ENCODE measurements around the gene SLC47A2.

Gene SLC47A2

DNA sequence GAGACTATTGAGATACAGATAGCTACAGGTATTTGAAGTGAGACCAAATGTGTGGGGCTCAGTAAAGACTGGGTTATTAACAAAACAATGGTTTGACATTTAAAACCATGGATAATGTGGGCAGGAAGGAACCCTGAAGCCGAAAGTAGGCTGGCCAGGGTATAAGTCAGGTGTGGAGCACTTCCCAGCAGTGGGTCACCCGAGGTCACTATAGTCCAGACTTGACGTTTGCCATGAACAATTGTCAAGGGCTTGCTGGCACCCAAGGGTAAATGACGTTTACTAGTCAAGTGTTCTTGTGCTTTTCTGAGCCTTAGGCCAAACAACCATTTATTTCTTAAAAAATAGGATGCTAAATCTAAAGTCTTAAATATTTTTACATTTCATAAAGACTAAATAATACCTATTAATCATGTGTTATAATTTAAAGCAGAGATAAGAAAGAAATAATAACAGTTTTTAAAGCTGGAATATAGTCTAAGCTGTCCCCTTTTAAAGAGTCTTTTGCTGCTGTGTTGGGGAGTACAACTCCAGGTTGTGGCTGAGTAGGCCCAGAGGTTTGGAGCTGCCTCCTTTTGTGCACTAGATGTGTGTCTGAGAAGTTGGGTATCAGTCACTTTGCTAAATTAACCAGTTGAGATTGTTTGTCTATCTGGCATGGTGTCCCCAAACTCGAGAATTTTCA, 52.1 kb downstream of the SLC47A2 start:
- no peak for DNase-seq

DNA sequence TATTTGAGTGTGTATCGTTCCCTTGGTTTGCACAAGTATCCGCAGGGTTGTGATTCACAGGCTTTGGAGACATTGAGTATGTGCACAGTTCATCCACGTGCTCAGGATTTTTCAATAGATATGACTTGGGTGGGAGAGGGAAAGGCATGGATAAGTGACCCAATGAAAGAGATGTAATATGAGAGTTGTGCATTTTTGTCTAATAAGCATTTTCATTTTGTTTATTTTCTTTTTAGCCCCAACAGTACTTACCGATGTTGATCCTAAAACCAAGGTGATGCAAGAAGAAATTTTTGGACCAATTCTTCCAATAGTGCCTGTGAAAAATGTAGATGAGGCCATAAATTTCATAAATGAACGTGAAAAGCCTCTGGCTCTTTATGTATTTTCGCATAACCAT, 53.3 kb downstream of the SLC47A2 start:
- no peak for DNase-seq

DNA sequence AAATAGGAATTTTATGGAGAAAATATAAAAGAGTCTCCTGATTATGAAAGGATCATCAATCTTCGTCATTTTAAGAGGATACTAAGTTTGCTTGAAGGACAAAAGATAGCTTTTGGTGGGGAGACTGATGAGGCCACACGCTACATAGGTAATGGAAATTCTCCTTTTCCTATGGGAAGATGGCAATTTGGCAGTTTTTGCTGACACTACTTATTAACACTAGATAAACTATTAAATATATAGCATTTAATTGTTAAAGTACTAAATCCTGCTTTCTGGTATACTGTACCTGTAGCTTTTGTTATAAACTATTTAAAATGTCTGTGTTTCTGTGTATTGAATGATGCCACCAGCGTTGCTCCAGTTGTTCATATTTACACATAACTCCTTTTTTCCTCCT, 55.3 kb downstream of the SLC47A2 start:
- DNase-seq, result no peak

DNA sequence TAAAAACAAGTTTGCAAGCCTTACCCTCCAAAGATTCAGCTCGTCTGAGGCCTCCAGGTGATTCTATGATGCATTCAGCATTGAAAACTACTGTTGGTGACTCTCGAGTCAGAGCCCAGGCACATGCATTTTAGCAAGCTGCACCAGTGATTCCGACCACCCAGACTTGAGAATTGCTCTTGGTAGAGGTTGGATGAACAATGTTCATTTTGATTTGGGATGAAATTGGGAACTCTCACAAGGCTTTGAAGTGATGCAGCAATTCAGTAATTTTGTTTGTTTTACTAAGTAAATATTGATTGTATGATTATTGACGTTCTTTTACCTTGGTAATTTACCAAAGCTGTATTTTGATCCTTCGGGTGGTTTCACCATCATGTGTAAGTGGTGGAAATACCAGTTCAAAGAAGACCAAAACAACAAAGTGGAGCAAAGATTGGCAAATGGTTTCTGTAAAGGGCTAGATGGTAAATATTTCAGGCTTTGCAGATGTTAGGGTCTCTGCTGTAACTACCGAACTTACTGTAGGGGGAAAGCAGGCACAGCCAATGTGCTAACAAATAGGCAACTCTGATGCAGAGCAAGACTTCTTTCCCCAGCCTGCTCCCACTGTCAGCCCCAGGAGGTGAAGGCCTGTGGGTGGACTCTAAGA, 56.0 kb downstream of the SLC47A2 start:
- DNase-seq, result no peak

DNA sequence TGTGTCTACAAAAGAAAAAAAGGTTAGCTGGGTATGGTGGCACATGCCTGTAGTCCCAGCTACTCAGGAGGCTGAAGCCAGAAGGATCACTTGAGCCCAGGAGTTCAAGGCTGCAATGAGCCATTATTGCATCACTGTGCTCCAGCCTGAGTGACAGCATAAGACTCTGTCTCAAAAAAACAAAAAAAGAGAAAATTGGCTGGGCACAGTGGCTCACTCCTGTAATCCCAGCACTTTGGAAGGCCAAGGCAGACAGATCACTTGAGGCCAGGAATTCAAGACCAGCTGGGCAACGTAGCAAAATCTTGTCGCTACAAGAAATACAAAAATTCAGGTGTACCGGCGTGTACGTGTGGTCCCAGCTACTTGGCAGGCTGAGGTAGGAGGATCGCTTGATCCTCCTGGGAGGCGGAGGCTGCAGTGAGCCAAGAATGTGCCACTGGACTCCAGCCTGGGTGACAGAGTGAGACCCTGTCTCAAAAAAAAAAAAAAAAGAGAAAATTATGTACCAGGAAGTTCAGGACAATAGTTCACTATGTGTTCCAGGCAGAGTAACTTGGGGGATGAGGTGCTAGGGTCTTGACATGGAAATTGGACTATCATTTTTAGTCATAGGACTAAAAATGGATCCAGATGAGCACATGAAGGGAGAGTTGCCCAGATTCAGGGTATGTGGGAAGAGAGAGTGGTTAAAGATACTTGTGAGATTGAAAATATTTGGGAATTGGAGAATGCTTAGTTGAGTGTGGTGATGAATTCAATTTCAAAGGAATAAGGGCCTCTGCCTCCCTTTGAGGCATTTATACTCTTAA, 56.8 kb downstream of the SLC47A2 start:
- no peak for DNase-seq

DNA sequence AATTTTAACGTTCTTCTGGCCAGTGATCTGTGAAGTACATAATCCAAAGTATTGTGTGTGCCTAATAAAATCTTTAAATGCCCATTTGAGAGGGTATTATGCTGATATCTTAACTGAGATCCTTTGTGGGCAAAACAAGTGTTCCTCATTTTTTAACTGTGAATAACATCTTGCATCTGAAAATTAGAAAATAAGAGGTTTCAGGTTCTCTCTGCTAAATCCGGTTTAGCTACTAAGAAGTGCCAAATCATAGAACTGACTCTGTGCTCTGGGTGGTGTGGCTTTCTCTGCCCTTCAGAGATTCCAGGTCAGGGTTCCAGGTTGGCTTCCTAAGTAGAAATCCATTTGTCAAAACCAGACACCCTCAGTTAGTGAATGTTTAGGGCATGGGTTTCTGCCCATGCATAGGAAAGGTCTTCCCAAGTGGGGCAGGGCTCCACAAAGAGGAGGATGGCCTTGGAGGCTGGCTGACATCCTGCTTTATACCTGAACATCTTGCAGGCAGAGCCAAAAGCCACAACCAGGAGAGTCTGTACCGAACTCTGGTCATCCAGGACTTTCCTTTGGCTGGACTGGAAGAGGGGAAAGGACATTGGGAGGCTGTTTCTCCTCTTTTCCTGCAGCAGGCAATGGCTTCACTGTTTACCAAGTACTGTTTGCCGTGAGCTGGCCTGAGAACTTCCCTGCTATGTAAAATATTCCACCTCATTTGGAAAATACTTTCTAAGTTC, 59.4 kb downstream of the SLC47A2 start:
- DNase-seq, result no peak

DNA sequence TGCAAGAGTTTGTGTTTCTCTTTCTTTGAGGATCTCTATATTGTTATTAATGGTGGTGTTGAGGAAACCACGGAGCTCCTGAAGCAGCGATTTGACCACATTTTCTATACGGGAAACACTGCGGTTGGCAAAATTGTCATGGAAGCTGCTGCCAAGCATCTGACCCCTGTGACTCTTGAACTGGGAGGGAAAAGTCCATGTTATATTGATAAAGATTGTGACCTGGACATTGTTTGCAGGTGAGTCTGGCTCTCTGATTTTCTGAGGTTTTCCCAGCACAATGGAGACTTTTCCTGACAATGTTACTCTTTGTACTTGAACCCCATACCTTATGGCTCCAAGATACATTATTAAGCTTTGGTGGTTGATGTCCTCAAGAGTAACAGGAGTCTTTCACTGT, 60.0 kb downstream of the SLC47A2 start:
- no peak for DNase-seq

DNA sequence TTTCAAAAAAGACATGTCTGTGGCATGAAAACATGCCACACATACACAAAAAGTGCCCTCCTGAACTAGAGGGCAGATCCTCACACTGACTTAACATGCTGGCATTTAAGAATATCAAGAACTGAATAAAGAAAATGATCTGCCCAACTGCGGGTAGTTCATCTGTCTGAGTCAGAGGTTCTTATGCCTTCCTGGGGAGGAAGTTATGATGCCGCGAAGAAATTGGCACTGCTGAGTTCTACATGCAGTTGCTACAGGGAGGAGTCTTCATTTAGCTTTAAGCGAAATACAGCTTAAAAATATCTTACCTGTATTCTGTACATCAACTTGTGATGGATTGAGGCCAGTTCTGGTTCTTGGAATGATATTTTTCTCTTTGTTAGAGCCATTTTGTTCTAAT, 61.5 kb downstream of the SLC47A2 start:
- DNase-seq, result no peak

DNA sequence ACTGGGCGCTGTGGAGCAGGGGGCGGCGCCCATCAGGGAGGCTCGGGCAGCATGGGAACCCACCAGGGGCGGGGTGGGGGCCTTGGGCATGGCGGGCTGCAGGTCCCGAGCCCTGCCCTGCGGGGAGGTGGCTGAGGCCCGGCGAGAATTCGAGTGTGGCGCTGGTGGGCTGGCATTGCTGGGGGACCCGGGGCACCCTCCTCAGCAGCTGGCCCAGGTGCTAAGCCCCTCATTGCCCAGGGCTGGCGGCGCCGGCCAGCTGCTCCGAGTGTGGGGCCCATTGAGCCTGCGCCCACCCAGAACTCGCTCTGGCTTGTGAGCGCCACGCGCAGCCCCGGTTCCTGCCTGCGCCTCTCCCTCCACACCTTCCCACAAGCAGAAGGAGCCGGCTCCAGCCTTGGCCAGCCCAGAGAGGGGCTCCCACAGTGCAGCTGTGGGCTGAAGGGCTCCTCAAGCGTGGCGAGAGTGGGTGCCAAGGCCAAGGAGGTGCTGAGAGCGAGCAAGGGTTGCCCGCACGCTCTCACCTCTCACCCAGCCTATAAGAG, 62.0 kb downstream of the SLC47A2 start:
- no peak for DNase-seq

DNA sequence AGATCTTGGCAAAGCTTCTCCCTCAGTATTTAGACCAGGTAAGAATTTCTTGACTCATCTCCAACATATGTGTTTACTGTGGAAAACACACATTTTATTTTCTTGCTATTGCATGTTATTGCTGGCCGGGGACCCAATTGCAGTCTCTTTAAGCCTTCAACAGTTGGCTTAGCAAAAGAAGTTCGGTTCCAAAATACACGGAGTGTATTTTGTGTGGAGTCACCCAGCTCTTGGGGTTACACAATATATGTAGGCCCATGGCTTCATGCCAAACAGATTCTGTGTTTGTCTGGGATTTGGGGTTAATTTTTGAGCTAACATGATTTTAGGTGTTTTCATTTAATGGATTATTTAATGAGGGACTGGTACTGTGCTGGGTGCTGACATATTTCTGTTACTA, 63.8 kb downstream of the SLC47A2 start:
- DNase-seq, result no peak

DNA sequence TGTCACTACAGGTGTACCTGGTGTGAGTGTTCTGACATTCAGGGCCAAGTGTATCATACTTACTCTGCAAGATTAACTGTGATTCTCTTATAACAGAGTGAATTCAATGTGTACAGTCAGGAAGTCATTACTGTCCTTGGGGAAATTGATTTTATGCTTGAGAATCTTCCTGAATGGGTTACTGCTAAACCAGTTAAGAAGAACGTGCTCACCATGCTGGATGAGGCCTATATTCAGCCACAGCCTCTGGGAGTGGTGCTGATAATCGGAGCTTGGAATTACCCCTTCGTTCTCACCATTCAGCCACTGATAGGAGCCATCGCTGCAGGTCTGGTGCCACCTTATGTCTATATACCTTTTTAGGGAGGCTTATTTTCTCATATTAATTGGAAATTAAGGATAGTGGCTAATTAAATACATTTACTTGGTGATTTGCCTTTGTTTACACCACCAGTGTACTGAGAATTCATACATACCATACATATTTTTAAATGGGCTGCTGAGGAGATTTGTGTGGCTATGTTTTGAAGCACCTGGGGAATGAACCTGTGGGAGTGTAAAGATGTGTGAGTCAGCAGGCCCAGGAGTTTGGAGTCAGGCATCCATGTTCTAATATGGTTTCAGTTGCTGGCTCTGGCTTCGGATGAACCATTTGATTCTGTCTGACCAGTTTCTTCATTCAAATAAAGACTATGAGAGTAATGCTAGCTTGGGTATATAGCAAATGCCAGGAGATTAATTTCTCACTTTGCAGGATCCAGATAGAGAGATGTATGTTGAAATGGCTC, 64.7 kb downstream of the SLC47A2 start:
- DNase-seq, result no peak

DNA sequence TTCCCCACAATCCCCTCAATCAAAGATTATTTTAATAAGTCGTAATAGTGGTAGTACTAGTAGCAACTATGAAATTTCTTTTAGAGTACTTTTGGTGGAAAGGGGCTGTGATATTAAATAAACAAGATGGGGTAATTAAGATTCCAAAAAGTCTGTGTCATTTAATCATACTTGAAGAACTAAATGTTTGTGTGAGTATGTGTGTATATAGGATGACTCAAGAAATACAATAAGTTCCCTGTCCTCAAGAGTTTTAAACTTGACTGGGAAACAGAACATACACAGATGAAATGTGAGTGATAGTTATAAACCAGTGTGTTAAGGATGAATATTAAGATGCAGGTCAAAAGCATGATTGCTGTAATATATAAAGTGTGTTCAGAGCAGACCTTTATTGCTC, 65.6 kb downstream of the SLC47A2 start:
- no peak for DNase-seq

DNA sequence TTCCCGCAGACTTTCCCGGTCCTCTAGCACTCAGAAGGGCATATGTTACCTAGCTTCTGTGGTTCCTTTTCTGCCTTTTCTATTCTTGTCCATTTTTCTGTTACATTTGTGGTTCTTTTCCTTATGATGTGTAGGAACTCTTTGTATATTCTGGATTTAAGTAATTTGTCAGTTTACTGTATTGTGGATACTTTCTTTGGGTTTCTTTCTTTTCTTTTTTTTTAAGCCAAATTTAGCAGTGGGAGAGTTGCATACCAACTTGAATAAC, 67.2 kb downstream of the SLC47A2 start:
- DNase-seq, result no peak

DNA sequence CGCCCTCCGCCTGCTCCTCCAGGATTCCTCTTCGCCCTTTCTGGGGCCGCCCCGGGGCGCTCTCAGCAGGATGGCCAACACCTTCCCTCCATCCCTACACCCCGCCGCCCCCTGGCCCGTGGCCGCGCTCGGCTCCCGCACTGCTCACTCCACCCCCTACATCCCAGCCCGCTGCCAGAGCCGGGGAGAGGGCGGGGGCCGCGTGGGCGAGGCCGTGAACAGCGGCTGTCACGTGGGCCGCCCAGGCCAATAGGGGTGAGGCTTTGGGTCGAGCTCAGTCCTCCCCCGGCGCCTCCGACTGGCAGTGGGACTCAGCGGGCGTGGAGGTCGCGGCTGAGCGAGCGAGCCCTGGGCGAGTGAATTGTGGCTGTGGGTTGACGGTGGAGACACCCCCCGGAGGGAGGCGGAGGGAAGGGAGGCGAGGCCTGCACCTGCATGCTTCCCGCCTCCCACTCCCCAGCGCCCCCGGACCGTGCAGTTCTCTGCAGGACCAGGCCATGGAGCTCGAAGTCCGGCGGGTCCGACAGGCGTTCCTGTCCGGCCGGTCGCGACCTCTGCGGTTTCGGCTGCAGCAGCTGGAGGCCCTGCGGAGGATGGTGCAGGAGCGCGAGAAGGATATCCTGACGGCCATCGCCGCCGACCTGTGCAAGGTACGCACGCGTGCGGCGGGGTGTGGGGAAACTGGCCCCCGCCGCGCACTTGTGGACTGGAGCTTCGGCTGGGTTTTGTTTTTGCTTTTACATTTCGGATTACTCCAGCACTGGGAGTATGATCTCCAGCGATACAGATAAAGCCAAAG, 67.7 kb downstream of the SLC47A2 start, which contains the start of gene ALDH3A2:
TSS of gene ALDH3A2 (plus strand) at position 277 of the 799 bp plus-strand sequence. CDS start at position 498, 221 bp downstream.
- DNase-seq, result peak; percentile 93

DNA sequence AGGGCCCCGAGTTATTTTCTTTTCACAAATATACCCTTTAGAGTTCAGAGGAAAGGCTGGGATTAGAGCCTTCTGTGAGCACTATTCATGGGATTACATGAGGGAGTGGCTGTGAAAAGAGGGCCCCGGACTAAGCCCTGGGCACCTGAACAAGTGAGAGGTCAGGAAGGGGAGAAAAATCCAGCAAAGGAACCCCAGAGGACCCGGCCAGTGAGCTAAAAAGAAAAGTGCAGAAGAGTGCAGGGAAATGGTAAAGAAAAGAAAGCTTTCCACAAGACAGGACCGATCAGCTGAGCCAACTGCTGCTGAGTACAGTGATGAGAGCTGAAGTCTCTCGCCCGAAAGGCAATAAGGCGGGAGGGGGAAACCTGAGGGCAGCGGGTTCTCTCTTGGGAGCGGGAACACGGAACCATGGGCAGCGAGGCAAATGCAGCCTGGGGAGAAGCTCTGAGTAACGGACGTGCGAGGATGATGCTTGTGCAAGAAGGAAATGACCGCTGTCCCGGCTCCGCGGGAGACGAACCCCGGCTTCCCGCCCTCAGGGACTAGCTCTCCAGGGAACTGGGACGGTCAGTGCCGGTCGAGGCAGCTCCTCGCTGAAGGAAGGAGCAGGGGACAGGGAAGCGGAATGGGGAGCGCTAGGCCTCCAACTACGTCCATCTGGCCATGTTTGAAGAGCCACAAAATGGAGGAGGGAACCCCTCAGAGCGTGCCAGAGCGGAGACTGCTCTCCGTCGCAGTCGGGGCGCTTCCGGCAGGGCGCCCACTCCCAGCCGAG, 68.5 kb downstream of the SLC47A2 start:
- no peak for DNase-seq

DNA sequence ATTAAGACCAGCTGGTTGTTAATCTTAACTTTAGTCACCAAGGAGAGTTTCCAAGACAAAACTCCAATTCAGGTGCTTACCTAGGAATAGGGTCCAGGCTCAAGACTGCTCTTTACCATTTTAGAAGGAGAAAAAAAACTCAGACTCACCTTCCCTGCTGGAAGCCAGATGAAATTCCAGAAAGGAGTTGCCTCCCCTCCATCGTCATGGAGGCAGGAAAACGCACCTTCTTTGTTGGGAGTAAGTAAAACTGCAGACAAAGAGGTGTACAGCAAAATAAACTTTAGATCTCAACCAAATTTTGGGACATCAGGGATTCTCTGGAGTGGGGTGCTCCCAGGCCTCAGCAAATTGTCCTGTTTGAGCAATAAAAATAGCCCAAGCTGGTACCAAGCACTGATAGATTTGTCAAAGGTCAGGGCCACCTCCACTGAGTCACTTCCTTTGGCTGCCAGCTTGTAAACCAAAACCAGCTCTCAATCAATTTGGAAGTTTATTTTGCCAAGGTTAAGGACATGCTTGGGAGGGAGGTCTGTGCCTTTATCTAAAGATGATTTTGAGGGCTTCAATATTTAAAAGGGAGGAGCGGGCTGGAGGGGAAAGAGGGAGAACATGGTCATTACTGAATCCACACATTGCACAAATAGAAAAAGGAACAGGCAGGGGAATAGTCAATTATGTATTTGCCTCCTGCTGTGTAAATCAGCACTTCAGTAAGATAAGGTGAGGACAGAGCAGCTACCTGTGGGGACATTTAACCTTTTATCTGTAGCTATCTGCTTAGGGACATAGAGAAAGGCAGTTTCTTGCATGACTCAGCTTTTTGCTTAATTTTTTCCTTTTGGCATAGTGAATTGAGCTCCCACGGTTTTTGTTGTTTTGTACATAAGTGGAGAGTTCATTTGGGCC, 69.3 kb downstream of the SLC47A2 start:
- no peak for DNase-seq

DNA sequence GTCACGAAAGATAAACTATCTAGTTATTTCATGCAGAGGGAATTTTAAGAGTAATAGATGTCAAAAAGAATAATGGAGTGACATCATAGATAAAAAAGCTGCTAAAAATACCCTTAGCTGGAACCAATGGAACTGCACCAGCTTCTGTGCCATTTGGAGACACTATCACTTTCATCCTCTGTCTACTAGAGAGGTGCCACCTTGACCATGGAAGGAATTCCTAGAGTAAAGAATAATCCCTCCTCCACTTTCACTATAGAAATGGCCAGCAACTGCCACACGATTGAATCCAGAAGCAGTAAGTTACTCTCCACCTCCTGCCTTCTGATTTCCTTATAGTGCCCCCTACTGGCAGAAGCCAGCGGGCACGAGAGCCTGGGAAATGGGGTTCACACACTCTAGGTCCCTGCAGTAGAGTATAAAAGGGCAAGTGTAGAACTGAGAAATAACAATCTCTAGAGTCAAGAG, 70.6 kb downstream of the SLC47A2 start:
- DNase-seq, result no peak

DNA sequence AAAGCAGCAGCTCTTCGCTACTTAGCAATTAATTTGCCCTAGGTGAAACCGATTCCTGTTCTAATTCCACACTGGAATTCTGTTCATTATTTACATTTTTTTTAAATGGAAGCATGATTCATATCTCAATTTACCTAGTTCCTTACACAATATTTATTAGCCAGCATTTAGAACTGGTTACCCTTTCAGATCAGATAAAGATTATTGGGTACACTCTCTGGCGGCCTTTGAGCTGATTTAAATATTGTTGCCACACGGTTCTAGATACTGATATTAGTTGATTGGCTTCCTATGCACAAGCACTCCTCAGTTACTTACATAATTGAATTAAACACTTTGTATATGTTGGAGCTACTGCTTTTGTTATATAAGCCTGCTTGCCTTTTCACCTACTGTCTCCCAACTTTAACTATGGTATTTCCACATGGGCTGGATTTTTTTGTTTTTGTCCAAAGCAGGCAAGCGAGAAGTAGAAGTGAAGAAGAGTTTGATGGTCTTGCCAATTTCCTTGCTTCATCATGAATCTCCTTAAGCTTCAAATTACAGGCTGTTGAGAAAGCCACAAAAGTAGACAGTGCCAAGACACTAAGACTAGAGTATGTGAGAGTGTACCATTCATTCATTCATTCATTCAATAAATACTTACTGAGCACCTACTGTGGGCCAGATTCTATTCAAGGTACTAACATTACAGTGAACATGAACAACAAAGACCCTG, 71.7 kb downstream of the SLC47A2 start:
- no peak for DNase-seq

Measured in activated gamma-delta T cell (primary cell).